AG09309 (cell line): ENCODE results near the gene KLHL17.
"Not testable (repeated sequence)": the region's sequence is repeated elsewhere in the genome, so short reads cannot be mapped to it uniquely, and the experiment has no call there.

Experiments used
- DNase-seq: peaks from one replicate; pipeline ENCODE4 v3.0.0-alpha.2; 2010; ENCODE audit warnings: low read depth
- H3K4me3 ChIP-seq: 2 replicates; pipeline ENCODE4 v1.5.1; 2011; ENCODE audit warnings: mild to moderate bottlenecking, low read depth, low read length, moderate library complexity; ENCODE audit not compliant: control insufficient read depth
- CTCF ChIP-seq: IDR thresholded peaks from 2 replicates; pipeline ENCODE4 v1.5.1; 2011; ENCODE audit warnings: mild to moderate bottlenecking, low read depth, low read length, inconsistent platforms; ENCODE audit not compliant: insufficient read depth, control insufficient read depth; ENCODE audit errors: missing control alignments

KLHL17 gene

GRCh38 chr1:1011396-1011949 is 51.1 kb downstream of the KLHL17 start:
- DNase-seq, result no peak
- H3K4me3 ChIP-seq, result no peak overlapping the region
- no peak for TF ChIP-seq CTCF

GRCh38 chr1:1012736-1013104 is 52.3 kb downstream of the KLHL17 start:
- peak overlapping the region; percentile 59 for H3K4me3 ChIP-seq
- DNase-seq, result not testable (repeated sequence)

- peak within 1 kb of the TSS; percentile 59 for H3K4me3 ChIP-seq
- peak; percentile 51 for DNase-seq
- TF ChIP-seq CTCF, result no peak
These were observed 52.9 kb downstream of the KLHL17 start, which contains the start of gene ISG15 for GRCh38 chr1:1013105-1013921. Gene ISG15, plus strand, starts transcription at chr1:1013497. Its CDS starts 77 bp downstream, at chr1:1013574.

GRCh38 chr1:1013922-1014648 is 53.7 kb downstream of the KLHL17 start:
- H3K4me3 ChIP-seq, result peak overlapping the region; percentile 59
- no peak for DNase-seq
- no peak for TF ChIP-seq CTCF

- peak; percentile 43 for TF ChIP-seq CTCF
- H3K4me3 ChIP-seq, result no peak overlapping the region
- no peak for DNase-seq
These were observed 54.7 kb downstream of the KLHL17 start for GRCh38 chr1:1014799-1015681.
